SK-N-SH treated with all-trans-retinoic acid at 6 μM for 48 hours (cell line): ENCODE measurements around the gene DDX24.
A peak's percentile ranks its signal among the peaks of the same experiment; 100 is the strongest.

ENCODE experiments used
- ATAC-seq: fragments of 200-7000 bp; cut with Tn5 transposase; 3 replicates; pipeline ENCODE4 v1.9.1; 2020; ENCODE audit warnings: mild to moderate bottlenecking, moderate library complexity
- BACH2 ChIP-seq: fragments of 250-450 bp; sonication (Bioruptor Pico); IDR thresholded peaks from 2 replicates; pipeline ENCODE4 v1.9.0; 2021; ENCODE audit warnings: mild to moderate bottlenecking, borderline replicate concordance
- ESRRG ChIP-seq: fragments of 250-450 bp; sonication (Bioruptor Pico); IDR thresholded peaks from 2 replicates; pipeline ENCODE4 v1.6.1; 2021; ENCODE audit warnings: mild to moderate bottlenecking
- GLIS3 ChIP-seq: fragments of 250-450 bp; sonication (Bioruptor Pico); IDR thresholded peaks from 2 replicates; pipeline ENCODE4 v1.5.0; 2020; ENCODE audit warnings: mild to moderate bottlenecking, moderate library complexity
- ISL1 ChIP-seq: fragments of 250-450 bp; sonication (Bioruptor Pico); IDR thresholded peaks from 2 replicates; pipeline ENCODE4 v2.1.2; 2022; ENCODE audit warnings: mild to moderate bottlenecking, moderate library complexity
- OSR1 ChIP-seq: fragments of 250-450 bp; sonication (Bioruptor Pico); IDR thresholded peaks from 2 replicates; pipeline ENCODE4 v1.8.0; 2022; ENCODE audit warnings: moderate library complexity, mild to moderate bottlenecking, inconsistent platforms
- POU6F1 ChIP-seq: fragments of 250-450 bp; sonication (Bioruptor Pico); IDR thresholded peaks from 2 replicates; pipeline ENCODE4 v1.8.0; 2021; ENCODE audit warnings: low read depth, mild to moderate bottlenecking, moderate library complexity, borderline replicate concordance
- PPARA ChIP-seq: fragments of 250-450 bp; sonication (Bioruptor Pico); IDR thresholded peaks from 2 replicates; pipeline ENCODE4 v1.5.0; 2020; ENCODE audit warnings: mild to moderate bottlenecking, borderline replicate concordance
- RARB ChIP-seq: fragments of 250-450 bp; sonication (Bioruptor Pico); IDR thresholded peaks from 2 replicates; pipeline ENCODE4 v1.8.0; 2021; ENCODE audit warnings: mild to moderate bottlenecking, moderate library complexity
- SNAI2 ChIP-seq: fragments of 250-450 bp; sonication (Bioruptor Pico); IDR thresholded peaks from 2 replicates; pipeline ENCODE4 v1.5.0; 2020; ENCODE audit warnings: mild to moderate bottlenecking, moderate library complexity
- TCF4 ChIP-seq: fragments of 250-450 bp; sonication (Bioruptor Pico); IDR thresholded peaks from 2 replicates; pipeline ENCODE4 v1.8.0; 2021; ENCODE audit warnings: mild to moderate bottlenecking, moderate library complexity, borderline replicate concordance
- TOX ChIP-seq: fragments of 250-450 bp; sonication (Bioruptor Pico); IDR thresholded peaks from 2 replicates; pipeline ENCODE4 v1.8.0; 2021; ENCODE audit warnings: mild to moderate bottlenecking, moderate library complexity, borderline replicate concordance
- ZFP3 ChIP-seq: fragments of 250-450 bp; sonication (Bioruptor Pico); IDR thresholded peaks from 2 replicates; pipeline ENCODE4 v1.5.0; 2020; ENCODE audit warnings: mild to moderate bottlenecking, moderate library complexity
- ZFP30 ChIP-seq: fragments of 450-650 bp; formaldehyde crosslinking; IDR thresholded peaks from 2 replicates; pipeline ENCODE4 v1.5.0; 2022; ENCODE audit warnings: mild to moderate bottlenecking, moderate library complexity
- ZNF565 ChIP-seq: fragments of 450-650 bp; formaldehyde crosslinking; conservative IDR thresholded peaks from 2 replicates; pipeline ENCODE4 v1.5.0; 2020; ENCODE audit warnings: low read depth, mild to moderate bottlenecking, moderate library complexity
- ZNF70 ChIP-seq: fragments of 450-650 bp; formaldehyde crosslinking; IDR thresholded peaks from 2 replicates; pipeline ENCODE4 v1.5.0; 2020; ENCODE audit warnings: mild to moderate bottlenecking, moderate library complexity
- TF ChIP-seq, protein P1 (sequence below): fragments of 250-450 bp; sonication (Bioruptor Pico); IDR thresholded peaks from 2 replicates; pipeline ENCODE4 v1.8.0; 2020; ENCODE audit warnings: mild to moderate bottlenecking, moderate library complexity, borderline replicate concordance
- TF ChIP-seq, protein P2 (sequence below): fragments of 250-450 bp; sonication (Bioruptor Pico); IDR thresholded peaks from 2 replicates; pipeline ENCODE4 v1.5.1; 2020; ENCODE audit warnings: low read depth, mild to moderate bottlenecking, moderate library complexity
- TF ChIP-seq, protein P3 (sequence below): fragments of 250-450 bp; sonication (Bioruptor Pico); IDR thresholded peaks from 2 replicates; pipeline ENCODE4 v1.5.1; 2021; ENCODE audit warnings: mild to moderate bottlenecking, moderate library complexity
- TF ChIP-seq, protein P4 (sequence below): fragments of 250-450 bp; sonication (Bioruptor Pico); IDR thresholded peaks from 2 replicates; pipeline ENCODE4 v1.5.0; 2020; ENCODE audit warnings: mild to moderate bottlenecking, moderate library complexity

The DDX24 gene

DNA sequence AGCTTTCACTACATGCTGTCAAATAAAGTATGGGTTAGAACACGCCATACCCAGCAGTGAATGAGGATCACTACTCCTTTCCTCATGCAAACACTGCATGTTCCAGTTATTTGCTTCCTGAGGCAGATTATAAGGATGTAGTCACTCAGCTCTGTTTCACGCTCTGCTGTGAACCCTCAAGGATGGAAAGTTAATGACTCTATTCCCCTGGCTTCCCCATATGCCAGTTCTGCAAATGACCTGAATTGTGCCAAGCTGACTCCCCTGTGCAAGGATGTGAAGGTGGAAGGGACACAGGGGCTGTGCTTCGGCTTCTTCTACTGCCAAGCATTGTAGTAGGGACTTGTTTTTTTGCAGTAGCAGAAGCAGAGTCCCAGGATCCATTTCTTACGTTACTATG lies 6.9 kb upstream of the DDX24 start:
- TF ChIP-seq GLIS3 (CRISPR knock-in tag) (no peak), ZFP3 (no peak), ZNF70 (no peak), ZFP30 (CRISPR knock-in tag) (no peak), TOX (no peak)
- TF ChIP-seq, protein P1, sequence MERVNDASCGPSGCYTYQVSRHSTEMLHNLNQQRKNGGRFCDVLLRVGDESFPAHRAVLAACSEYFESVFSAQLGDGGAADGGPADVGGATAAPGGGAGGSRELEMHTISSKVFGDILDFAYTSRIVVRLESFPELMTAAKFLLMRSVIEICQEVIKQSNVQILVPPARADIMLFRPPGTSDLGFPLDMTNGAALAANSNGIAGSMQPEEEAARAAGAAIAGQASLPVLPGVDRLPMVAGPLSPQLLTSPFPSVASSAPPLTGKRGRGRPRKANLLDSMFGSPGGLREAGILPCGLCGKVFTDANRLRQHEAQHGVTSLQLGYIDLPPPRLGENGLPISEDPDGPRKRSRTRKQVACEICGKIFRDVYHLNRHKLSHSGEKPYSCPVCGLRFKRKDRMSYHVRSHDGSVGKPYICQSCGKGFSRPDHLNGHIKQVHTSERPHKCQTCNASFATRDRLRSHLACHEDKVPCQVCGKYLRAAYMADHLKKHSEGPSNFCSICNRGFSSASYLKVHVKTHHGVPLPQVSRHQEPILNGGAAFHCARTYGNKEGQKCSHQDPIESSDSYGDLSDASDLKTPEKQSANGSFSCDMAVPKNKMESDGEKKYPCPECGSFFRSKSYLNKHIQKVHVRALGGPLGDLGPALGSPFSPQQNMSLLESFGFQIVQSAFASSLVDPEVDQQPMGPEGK, result no peak
- ATAC-seq, result no peak

DNA sequence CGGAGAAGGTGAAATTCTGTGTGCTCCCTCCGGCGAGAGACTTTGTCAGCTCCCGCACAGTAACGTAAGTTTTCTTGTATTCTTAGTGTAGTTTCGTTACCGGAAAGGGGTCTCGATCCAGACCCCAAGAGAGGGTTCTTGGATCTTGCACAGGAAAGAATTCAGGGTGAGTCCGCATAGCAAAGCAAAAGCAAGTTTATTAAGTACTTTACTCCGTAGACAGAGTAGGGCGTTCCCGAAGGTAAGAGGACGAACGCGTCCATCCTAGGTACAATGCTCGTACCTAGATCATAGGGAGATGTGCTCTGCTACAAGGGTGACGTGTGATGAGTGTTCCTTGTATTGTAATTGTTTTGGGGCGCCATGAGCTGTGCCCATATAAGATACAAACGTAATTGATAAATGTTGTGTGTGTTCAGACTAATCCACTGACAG lies 401 bp upstream of the DDX24 start:
- ATAC-seq, result peak; percentile 42
- TF ChIP-seq ZFP30 (CRISPR knock-in tag) (no peak), PPARA (CRISPR knock-in tag) (no peak), ISL1 (CRISPR knock-in tag) (no peak), POU6F1 (CRISPR knock-in tag) (no peak), ZFP3 (no peak), ESRRG (CRISPR knock-in tag) (no peak), OSR1 (CRISPR knock-in tag) (no peak), TOX (no peak), ZNF565 (no peak), BACH2 (CRISPR knock-in tag) (no peak), TCF4 (CRISPR knock-in tag) (no peak)
- TF ChIP-seq, protein P2, sequence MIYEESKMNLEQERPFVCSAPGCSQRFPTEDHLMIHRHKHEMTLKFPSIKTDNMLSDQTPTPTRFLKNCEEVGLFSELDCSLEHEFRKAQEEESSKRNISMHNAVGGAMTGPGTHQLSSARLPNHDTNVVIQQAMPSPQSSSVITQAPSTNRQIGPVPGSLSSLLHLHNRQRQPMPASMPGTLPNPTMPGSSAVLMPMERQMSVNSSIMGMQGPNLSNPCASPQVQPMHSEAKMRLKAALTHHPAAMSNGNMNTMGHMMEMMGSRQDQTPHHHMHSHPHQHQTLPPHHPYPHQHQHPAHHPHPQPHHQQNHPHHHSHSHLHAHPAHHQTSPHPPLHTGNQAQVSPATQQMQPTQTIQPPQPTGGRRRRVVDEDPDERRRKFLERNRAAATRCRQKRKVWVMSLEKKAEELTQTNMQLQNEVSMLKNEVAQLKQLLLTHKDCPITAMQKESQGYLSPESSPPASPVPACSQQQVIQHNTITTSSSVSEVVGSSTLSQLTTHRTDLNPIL (CRISPR knock-in tag), result no peak
- TF ChIP-seq, protein P1, result no peak
- TF ChIP-seq, protein P3, sequence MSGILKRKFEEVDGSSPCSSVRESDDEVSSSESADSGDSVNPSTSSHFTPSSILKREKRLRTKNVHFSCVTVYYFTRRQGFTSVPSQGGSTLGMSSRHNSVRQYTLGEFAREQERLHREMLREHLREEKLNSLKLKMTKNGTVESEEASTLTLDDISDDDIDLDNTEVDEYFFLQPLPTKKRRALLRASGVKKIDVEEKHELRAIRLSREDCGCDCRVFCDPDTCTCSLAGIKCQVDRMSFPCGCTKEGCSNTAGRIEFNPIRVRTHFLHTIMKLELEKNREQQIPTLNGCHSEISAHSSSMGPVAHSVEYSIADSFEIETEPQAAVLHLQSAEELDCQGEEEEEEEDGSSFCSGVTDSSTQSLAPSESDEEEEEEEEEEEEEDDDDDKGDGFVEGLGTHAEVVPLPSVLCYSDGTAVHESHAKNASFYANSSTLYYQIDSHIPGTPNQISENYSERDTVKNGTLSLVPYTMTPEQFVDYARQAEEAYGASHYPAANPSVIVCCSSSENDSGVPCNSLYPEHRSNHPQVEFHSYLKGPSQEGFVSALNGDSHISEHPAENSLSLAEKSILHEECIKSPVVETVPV (CRISPR knock-in tag), result no peak
- TF ChIP-seq, protein P4, sequence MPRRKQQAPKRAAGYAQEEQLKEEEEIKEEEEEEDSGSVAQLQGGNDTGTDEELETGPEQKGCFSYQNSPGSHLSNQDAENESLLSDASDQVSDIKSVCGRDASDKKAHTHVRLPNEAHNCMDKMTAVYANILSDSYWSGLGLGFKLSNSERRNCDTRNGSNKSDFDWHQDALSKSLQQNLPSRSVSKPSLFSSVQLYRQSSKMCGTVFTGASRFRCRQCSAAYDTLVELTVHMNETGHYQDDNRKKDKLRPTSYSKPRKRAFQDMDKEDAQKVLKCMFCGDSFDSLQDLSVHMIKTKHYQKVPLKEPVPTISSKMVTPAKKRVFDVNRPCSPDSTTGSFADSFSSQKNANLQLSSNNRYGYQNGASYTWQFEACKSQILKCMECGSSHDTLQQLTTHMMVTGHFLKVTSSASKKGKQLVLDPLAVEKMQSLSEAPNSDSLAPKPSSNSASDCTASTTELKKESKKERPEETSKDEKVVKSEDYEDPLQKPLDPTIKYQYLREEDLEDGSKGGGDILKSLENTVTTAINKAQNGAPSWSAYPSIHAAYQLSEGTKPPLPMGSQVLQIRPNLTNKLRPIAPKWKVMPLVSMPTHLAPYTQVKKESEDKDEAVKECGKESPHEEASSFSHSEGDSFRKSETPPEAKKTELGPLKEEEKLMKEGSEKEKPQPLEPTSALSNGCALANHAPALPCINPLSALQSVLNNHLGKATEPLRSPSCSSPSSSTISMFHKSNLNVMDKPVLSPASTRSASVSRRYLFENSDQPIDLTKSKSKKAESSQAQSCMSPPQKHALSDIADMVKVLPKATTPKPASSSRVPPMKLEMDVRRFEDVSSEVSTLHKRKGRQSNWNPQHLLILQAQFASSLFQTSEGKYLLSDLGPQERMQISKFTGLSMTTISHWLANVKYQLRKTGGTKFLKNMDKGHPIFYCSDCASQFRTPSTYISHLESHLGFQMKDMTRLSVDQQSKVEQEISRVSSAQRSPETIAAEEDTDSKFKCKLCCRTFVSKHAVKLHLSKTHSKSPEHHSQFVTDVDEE (CRISPR knock-in tag), result no peak

DNA sequence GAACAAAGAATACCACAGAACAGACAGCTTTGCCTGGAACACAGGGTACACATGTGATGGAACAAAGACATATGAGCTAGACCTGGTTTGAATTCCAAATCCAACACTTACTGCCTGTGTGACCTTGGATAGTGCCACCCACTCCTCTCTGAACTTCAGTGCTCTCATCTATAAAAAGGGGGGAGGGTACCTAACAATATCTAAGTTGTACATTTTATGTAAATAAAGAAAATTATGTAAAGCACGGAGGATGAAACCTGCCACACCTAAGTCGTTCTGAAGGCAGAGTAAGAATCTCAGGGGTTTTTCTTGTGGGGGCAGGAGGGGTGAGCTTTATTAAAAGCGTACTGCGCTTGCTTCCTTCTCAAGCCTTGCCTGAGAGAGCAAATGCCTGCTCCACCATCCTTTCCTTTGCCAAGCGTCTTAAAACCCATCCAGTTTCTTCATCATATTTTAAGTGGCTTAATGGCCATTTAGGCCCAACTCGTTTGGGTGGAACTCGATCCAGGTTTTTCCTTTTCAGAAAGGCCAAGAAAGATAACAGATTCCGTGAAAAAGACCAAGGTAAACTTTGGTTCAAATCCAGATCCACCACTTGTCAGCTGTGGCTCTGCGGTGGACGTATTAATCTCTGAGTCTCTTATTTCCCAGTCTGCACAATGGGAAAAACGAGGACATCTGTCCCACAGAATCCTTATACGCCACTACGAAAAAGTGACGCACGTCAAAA lies 946 bp downstream of the DDX24 start:
- no peak for ATAC-seq
- TF ChIP-seq SNAI2 (CRISPR knock-in tag), result no peak
- no peak for TF ChIP-seq POU6F1 (CRISPR knock-in tag)
- TF ChIP-seq ISL1 (CRISPR knock-in tag), result no peak
- TF ChIP-seq, protein P1, result no peak
- no peak for TF ChIP-seq OSR1 (CRISPR knock-in tag)
- no peak for TF ChIP-seq RARB (CRISPR knock-in tag)
- TF ChIP-seq PPARA (CRISPR knock-in tag), result no peak
- no peak for TF ChIP-seq ZNF70
